Prostate gland (tissue), 2 donors: ENCODE measurements around the gene SUPT7L. TPM values are rescaled to one million over a fixed set of nuclear protein-coding genes. Genes with fewer than 3 reads are reported as not detected.
"Not testable (repeated sequence)": the region's sequence is repeated elsewhere in the genome, so short reads cannot be mapped to it uniquely, and the experiment has no call there.

ENCODE experiments used
- DNase-seq: peaks from one replicate; pipeline ENCODE4 v3.0.0-alpha.2; 2019; ENCODE audit warnings: low spot score
- H3K27ac ChIP-seq, 2 donors: fragments of 200-600 bp; sonication (generic); 2 replicates each; pipeline ENCODE4 v1.5.1; 2017 to 2019
- H3K27me3 ChIP-seq: fragments of 200-600 bp; sonication (generic); replicated peaks from 2 replicates; pipeline ENCODE4 v1.5.1; 2019; ENCODE audit not compliant: insufficient read depth
- H3K36me3 ChIP-seq, 2 donors: fragments of 200-600 bp; sonication (generic); 1 replicate in 1 of 2; 2 replicates in 1 of 2; pipeline versions ENCODE4 v1.5.1 to v1.8.1; 2017 to 2019
- H3K4me1 ChIP-seq: fragments of 200-600 bp; sonication (generic); replicated peaks from 2 replicates; pipeline ENCODE4 v1.5.1; 2019
- H3K4me3 ChIP-seq, 2 donors: fragments of 200-600 bp; sonication (generic); 2 replicates each; pipeline ENCODE4 v1.5.1; 2017 to 2019
- H3K9me3 ChIP-seq: fragments of 200-600 bp; sonication (generic); 2 replicates; pipeline ENCODE4 v1.5.1; 2017
- CTCF ChIP-seq, 4 experiments: fragments of 200-600 bp in 2 of 4; fragments of 450-650 bp in 2 of 4; sonication (generic) in 2 of 4; IDR thresholded peaks; 1 replicate in 3 of 4; 2 replicates in 1 of 4; pipeline ENCODE4 v1.5.1; 2016 to 2019; ENCODE audit warnings: antibody characterized with exemption in 4 of 4, mild to moderate bottlenecking in 2 of 4, moderate library complexity in 2 of 4
- POLR2A ChIP-seq: fragments of 450-650 bp; IDR thresholded peaks from one replicate; pipeline ENCODE4 v1.6.1; 2016; ENCODE audit warnings: antibody characterized with exemption, mild to moderate bottlenecking
- POLR2AphosphoS5 ChIP-seq: sonication (generic); formaldehyde crosslinking; IDR thresholded peaks from one replicate; pipeline ENCODE4 v1.6.1; 2017; ENCODE audit warnings: antibody characterized with exemption
- WGBS: methylation state at CpG from one replicate; pipeline ENCODE4 v1.1.5; 2018; 5-methylcytosine and 5-hydroxymethylcytosine counted together
- intact Hi-C: fragments of 100-400 bp; cut with DNase I; formaldehyde crosslinking; loops from one replicate; pipeline ENCODE4 v1.14.2; 2022
- total RNA-seq, 2 donors: library from RNA; depleted of rRNA; stranded (reverse); fragments of >200 nt; gene quantifications; one replicate each; pipeline ENCODE4 v1.1.0, GENCODE V29; 2016

The SUPT7L gene
- total RNA-seq, 2 donors from 2014 or later = 18.6 to 34.2 TPM

- no peak for DNase-seq
- peaks cover 15 to 23% of the 10 kb centered on the region in 2 donors for H3K36me3 ChIP-seq
- intact Hi-C loops = no loop called here
Measured at GRCh38 chr2:27638037-27638637, 25.3 kb downstream of the SUPT7L start.

GRCh38 chr2:27636766-27637165, 26.6 kb downstream of the SUPT7L start:
- Histone ChIP-seq H3K4me1 (no peaks in the 10 kb centered on the region), H3K27me3 (no peaks in the 10 kb centered on the region), H3K36me3 (peaks cover 15 to 23% of the 10 kb centered on the region in 2 donors), H3K27ac (no peak overlapping the region), H3K9me3 (no peaks in the 10 kb centered on the region), H3K4me3 (no peak overlapping the region)
- TF ChIP-seq CTCF (IDR thresholded peaks at IDR 0.05) = no peak
- WGBS = 89% methylated on average over 5 of the region's 5 CpGs
- intact Hi-C loops = no loop called here
- no peak for DNase-seq

More at GRCh38 chr2:27638037-27638637, 25.3 kb downstream of the SUPT7L start:
- H3K9me3 ChIP-seq = no peaks in the 10 kb centered on the region
- no peak for TF ChIP-seq POLR2AphosphoS5
- TF ChIP-seq POLR2A = no peak
- no peak for TF ChIP-seq CTCF (IDR thresholded peaks at IDR 0.05)
- no peaks in the 10 kb centered on the region for H3K27me3 ChIP-seq
- 85% methylated on average over 3 of the region's 3 CpGs for WGBS
- H3K4me1 ChIP-seq = no peaks in the 10 kb centered on the region
- no peak overlapping the region for H3K27ac ChIP-seq
- no peak overlapping the region for H3K4me3 ChIP-seq

GRCh38 chr2:27634291-27634690, 29.1 kb downstream of the SUPT7L start:
- WGBS = 93% methylated on average over 2 of the region's 2 CpGs
- intact Hi-C loops = no loop called here

GRCh38 chr2:27630257-27630656, 33.2 kb downstream of the SUPT7L start:
- H3K36me3 ChIP-seq, intact Hi-C loops, H3K4me3 ChIP-seq, H3K27me3 ChIP-seq, H3K27ac ChIP-seq, H3K9me3 ChIP-seq, DNase-seq: not testable (repeated sequence)
- WGBS = 93% methylated on average over 2 of the region's 2 CpGs
- H3K4me1 ChIP-seq = peaks cover 11% of the 10 kb centered on the region

More at GRCh38 chr2:27634291-27634690, 29.1 kb downstream of the SUPT7L start:
- TF ChIP-seq CTCF (IDR thresholded peaks at IDR 0.05) (no peak), POLR2A (no peak), POLR2AphosphoS5 (no peak)
- H3K27ac ChIP-seq = no peak overlapping the region
- H3K9me3 ChIP-seq = no peaks in the 10 kb centered on the region
- H3K4me1 ChIP-seq = no peaks in the 10 kb centered on the region
- DNase-seq = no peak
- peaks cover 10 to 19% of the 10 kb centered on the region in 2 donors for H3K36me3 ChIP-seq
- H3K27me3 ChIP-seq = no peaks in the 10 kb centered on the region
- no peak overlapping the region for H3K4me3 ChIP-seq

GRCh38 chr2:27628767-27629709, 34.4 kb downstream of the SUPT7L start, which contains the start of the genes CCDC121 and GPN1:
TSS of gene CCDC121 (minus strand) at chr2:27629012. CDS start at chr2:27627799, 1,213 bp downstream.
TSS of gene GPN1 (plus strand) at chr2:27629050. CDS start at chr2:27629059, 9 bp downstream.
- no peaks in the 10 kb centered on the region for H3K9me3 ChIP-seq
- TF ChIP-seq POLR2AphosphoS5 = peak; percentile 94
- TF ChIP-seq CTCF (IDR thresholded peaks at IDR 0.05) = peak in 1 of 4 experiments; percentile 16
- TF ChIP-seq POLR2A = peak; percentile 82
- no peaks in the 10 kb centered on the region for H3K27me3 ChIP-seq
- DNase-seq = peak; percentile 80
- peak within 1 kb of the TSS; percentile 69 to 79 for H3K4me3 ChIP-seq
- H3K36me3 ChIP-seq = no peaks in the 10 kb centered on the region
- peak within 1 kb of the TSS; percentile 82 to 85 for H3K27ac ChIP-seq
- peaks cover 11% of the 10 kb centered on the region for H3K4me1 ChIP-seq
- intact Hi-C loops = no loop called here
- under 1% methylated on average over 44 of the region's 44 CpGs for WGBS
